RCC 7860 (cell line): ENCODE data around the gene NBEA.

Source experiments
- DNase-seq: peaks from one replicate; pipeline ENCODE4 v3.0.0-alpha.2; 2015; ENCODE audit warnings: low spot score
- FAIRE-seq: peaks from 2 replicates; lab custom pipeline; 2012; peaks lifted over from hg19 to GRCh38; lab: Jason Lieb, UNC

The NBEA gene

DNA sequence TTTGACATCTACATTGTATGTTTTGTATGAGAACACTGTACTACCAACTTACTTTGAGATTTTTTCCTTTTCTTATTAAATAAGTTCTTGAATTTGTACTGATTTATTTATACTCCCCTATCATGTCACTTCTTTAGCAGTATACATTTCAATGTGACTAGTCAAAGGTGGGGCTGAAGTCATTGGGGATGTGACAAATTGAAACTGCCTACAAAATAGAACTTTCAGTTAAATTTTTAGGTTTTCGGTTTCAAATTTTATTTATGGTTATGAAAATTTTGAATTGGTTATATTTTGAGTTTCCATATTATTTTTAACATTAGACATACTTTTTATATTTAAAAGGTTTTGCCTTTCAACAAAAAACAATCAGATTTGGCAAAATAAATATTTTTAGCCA lies 221.6 kb downstream of the NBEA start:
- DNase-seq, result no peak
- no peak for FAIRE-seq

DNA sequence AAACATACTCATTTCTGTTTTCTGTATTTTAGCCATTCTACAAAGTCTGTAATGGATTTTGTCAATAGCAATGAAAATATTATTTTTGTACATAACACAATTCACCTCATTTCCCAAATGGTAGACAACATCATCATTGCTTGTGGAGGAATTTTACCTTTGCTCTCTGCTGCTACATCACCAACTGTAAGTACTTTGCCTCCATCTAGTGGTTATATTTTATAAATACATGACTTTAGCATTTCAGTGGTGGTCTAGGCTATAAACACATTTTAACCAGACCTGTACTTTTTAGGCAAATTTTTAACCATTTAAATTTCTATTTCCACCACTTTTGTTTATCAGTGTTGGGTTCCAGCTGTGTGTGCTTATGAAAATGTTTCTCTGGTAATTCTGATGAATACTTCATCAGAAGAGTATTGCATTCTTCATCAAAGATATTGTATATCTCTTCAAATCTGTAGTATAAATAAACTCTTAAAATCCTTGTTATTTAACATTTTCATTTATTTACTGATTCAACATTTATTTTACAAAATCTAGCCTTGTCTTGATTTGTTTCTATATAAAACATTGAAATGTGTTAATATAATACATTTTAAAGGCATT lies 222.4 kb downstream of the NBEA start:
- FAIRE-seq (peak; percentile 78), DNase-seq (peak; percentile 56)

DNA sequence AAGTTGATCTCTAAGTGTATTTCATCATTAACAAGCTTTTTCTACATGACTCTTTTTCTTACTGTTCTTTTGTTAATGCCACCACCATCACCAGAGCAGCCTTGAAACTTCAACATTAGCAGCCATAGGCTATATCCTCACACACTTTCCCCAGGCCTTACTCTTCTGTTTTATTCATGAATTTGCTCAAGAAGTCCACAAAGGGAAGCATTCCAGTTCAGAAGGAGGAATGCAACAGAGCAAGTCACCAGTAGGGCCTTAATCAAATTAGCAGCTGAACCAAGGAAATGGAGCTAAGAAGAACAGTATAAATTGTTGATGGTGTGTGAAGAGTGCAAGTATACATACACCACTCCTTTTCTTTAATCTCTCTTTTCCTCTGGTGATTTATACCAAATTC lies 223.1 kb downstream of the NBEA start:
- DNase-seq (no peak), FAIRE-seq (no peak)

DNA sequence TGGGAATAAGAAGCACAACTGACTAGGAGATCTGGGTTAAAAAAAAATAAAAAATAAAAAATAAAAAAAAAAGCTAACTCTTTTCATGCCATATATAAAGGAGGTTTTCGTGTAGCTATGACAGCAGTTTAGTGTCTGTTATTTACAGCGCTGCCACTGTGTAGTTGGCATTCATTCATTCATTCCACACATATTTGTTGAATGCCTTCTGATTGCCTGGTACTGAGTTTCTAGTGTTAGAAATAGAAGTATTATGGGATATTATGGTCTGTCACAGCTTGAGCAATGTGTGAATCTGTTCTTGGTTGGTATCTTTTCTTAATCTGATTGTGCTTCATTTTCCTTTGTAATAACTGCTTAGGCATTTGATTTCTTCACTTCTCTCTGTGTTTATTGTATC lies 237.4 kb downstream of the NBEA start:
- DNase-seq, result no peak
- no peak for FAIRE-seq

DNA sequence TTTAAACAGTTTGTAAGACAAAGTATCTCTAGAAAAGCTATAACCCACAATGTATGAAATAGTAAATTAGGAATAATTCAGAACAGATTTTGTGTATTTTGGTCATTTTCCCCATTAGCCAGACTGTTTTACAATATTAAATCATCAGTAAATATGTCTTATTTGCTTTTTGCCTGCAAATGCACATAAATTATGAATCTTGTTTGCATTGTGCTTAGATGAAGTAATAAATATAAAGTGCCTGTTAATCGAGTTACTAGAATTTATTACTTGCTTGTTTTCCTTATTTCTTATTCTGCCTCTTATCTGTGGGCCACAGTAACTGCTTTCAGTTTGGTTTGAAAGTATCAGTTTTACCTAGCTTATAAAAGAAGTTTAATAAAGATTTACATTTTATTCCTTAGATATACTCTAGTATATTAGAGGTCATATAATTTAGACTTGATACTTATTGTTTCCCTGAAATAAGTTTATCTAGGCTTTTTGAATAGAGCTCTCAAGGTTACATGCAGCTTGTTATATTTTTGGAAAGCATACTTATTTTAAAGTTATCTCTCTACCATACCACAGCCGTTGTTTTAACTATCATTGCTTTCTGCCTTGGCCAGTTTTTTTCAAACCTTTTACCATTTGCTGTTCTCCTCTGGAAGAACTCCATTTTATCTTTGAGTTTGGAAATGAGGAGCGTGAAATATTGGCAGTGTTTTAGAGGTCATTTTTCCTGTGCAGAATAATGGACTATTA lies 238.0 kb downstream of the NBEA start:
- DNase-seq, result no peak
- FAIRE-seq, result no peak

DNA sequence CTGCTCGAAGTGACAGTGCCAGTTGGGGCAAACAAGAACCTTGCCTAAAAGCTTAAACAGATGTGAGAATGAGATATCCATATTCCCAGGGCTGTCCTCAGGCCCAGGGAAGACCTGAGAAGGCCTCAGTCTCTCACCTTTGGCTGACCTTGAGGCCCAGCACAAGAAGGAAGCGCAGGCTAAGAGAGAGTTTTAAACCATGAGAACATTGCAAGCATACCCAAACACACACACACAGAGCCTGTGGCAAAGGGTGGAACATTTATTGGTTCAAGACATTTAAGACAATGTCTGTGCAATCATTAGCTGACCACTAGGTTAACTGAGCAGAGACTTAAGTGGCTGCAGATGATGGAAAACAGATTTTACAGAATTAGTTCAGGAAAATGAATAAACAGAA lies 248.2 kb downstream of the NBEA start:
- no peak for DNase-seq
- no peak for FAIRE-seq

DNA sequence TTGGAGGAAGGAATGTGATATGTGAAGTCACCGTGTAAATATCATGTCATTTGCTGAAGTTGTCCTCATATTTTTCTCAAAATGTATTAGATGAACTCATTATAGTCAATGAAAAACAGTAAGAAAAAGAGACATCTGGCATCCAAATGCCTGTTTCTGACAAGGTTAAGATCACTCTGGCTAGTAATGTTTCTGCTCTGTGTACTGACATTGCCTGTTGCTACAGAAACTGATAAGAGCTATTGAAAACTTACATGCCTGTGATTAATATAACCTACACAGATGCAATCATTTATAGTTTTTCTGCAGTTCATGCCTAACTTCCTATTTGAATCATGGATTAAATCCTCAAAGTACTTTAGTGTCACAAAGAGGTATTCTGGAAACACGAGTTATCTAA lies 249.8 kb downstream of the NBEA start:
- DNase-seq, result no peak
- no peak for FAIRE-seq

DNA sequence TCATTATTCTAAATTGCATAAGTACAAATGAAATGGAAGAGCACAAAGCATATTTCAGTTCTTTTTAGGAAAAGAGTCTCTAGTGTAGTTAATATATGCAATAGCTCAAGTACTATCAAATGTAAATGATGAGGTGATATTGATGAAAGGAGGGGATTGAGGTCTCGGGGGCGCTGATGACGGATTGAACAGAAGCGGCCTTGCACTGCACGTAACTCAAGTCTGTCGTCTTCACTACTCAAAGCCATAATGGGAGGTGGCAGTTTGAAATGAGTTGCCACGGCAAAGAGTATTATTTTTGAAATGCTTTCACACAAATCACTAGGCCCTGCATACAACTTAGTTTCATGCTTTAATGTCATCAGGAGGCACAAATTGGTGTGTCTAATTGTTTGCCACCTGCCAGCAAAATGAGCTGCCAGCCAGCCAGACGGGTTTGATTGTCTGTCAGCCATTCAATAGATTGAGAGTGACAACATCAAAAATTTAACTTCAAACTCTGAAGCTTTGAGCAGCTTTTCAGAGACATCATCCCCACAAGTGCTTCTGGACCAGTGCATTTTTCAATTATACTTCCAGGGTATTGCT lies 256.6 kb downstream of the NBEA start:
- DNase-seq (no peak), FAIRE-seq (no peak)

DNA sequence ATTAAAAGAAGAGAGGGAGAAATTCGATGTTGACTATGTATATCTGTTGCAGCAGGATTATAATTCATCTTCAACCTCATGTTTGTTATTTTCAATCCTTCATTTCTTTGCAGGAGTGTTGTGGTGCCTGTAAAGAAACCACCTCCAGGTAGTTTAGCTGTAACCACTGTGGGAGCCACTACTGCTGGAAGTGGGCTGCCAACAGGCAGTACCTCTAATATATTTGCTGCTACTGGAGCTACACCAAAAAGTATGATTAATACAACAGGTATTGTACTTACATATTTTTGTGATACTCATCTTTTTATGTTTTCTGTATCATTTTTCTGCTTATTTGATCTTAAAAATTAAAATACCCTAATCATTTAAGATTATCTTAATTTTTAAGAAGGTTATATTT lies 266.5 kb downstream of the NBEA start:
- DNase-seq (no peak), FAIRE-seq (no peak)

DNA sequence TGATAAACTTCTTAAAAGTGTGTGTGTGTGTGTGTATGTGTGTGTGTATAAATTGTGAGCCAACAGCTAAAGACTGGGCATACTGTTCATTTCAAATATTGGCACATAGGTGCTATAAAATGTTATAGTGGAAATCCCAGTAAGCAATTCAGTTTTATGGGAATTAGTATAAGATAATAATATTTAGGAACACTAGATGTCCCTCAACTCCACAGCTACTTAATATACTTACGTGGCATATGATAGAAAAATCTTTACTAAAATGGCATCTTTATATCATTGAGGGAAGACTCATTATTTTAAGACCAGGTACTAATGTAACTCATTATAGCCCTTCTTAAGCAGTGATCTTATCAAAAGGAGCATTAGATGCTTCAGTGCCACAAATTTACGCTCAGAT lies 268.2 kb downstream of the NBEA start:
- no peak for FAIRE-seq
- no peak for DNase-seq

DNA sequence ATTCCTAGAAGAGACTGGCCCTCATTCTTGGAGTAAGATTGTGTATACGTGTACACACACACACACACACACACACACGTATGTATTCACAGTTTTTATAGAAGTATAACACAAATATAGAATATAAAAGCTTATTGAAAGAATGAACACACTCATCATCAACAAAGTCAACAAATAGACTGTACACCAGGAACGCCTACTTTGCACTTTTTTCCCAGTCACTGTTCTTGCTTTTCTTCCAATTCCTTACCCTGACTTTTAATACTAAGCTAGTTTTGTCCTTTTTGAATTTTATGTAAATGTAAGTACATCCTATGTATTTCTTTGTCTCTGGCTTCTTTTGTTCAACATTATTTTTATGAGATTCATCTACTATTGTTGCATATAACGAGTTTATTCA lies 269.9 kb downstream of the NBEA start:
- DNase-seq (no peak), FAIRE-seq (no peak)

DNA sequence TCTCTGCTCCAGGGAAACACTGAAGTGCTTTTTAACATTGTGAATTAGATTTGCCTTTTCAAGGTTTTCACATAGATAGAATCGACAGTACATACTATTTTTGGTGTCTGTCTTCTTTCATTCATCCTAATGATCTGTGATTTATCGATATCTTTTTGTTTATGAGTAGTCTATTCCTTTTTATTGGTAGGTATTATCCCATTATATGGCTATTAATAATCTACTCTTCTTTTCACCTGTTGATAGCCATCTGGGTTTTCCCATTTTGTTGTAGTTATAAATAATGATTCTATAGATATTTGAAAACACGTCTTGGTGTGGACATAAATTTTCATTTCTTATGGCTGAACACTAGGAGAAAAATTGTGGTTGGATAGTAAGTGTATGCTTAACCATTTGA lies 271.8 kb downstream of the NBEA start:
- FAIRE-seq, result no peak

DNA sequence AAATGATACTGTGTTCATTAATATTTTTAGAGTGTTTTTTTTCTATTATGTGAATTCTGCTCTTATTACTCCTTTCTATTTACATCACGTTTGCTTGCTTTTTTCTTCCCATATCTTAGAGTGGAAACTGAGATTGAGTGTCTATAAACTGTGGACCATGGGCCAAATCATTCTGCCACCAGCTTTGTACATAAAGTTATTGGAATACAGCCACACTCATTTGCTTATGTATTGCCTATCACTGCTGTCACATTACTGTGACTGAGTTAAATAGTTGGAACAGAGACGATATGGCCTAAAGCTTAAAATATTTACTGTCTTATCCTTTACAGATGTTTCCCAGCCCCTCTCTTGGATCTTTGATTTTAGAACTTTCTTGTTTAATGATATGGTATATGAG lies 274.1 kb downstream of the NBEA start:
- DNase-seq (no peak), FAIRE-seq (no peak)

More for the DNA sequence above, 271.8 kb downstream of the NBEA start:
- DNase-seq, result no peak

DNA sequence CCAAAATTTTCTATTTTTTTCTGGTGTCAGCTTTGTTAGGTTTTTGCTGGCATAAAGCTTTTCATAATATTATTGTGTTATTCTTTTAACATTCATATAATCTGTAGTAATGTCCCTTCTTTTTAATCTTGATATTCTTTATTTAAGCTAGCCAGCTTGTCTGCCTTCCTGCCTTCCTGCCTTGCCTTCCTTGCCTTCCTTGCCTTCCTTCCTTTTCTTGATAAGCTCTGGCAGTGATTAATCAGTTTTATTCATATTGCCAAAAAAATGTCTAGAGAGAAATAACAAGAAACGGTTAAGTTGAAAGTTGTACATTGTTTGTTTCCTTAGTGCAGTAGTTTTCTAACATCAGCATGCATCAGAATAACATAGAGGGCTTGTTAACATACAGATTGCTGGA lies 277.0 kb downstream of the NBEA start:
- no peak for FAIRE-seq
- DNase-seq, result no peak

DNA sequence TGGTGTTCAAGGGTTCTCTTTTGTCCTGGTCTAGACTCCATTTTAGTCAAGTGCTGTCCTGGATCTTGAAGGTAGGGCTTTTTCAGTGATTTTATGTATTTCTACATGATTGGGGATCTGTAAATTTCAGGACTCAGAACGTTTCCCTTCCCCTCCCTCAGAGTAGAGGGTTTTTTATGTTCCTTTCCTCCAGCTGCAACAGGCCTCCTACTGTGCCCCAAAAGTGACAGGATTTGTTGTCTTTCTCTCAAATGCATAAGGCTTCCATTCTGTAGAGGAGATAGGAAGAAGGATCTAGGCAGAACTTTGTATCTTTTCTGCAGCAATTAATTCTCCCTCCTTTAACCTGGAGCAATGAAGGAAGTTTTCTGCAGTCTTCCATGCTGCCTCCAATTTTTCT lies 283.1 kb downstream of the NBEA start:
- FAIRE-seq, result no peak
- no peak for DNase-seq

DNA sequence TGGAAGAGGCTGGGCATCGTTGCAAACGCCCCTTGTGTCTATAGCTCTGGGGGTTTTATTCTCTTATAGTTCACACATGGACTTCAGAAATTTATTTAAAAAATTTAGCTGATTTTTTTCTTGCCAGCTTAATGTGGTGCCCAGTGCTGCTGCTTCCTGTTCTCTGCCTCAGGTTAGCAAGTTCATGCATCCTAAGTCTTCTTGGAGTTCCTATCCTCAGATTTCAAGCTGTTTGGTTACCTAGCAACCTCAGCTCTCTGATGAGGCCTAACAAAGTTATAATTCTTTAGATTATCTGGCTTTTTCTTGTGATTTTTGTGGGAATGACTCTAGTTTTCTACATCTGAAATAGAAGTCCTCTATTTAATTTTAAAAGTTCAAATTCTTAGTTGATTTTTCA lies 283.5 kb downstream of the NBEA start:
- FAIRE-seq (no peak), DNase-seq (no peak)

DNA sequence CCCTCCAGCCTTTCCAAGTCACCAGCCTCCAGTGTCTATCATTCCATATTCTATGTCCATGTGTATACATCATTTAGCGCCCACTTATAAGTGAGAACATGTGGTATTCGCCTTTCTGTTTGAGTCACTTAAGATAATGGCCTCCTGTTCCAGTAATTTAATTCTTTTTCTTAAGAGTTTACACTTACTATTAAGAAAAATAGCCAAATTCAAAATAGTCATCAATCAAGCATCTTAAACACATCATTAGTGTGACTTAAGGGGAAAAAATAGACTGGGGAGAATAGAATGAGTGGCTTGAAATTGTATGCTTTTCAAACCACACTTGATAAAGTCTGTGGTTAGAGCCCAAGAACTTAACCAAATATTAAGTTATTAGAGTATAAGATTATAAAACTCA lies 286.5 kb downstream of the NBEA start:
- FAIRE-seq, result no peak
- DNase-seq, result no peak

DNA sequence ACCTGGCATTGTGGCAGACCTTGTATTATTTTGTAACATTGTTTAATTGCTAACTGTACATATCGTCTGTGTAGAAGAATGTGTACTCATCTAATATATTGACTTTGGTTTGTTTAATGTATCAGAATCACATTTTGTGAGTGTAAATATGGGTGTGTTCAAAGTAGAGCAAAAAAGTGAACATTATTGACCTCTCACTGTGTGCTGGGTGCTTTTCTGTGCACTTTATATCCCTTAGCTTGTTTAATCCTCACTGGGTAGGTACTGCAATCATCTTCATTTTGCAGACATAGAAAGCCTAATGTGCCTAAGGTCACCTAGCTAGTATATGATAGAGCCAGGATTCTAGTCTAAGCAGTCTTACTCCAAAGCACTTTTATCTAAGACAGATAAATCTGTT lies 289.4 kb downstream of the NBEA start:
- DNase-seq (no peak), FAIRE-seq (no peak)

DNA sequence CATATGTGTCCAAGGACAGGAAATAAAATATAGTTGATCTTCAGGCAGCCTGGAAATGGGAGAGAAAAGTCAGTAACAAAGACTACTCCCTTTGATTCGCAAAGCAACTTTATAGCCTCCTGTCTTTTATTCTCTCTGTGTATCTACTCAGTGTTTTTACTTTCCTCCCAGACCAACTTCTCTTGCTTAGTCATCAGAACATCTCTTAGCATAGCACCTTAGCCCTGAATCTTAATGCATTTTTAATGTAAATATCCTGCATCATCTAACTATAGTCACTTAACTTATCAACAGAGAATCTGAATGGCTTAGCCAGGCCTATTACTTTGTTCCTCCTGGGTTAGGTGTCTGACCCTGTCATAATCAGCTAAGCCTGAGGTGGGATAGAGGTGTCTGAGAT lies 296.2 kb downstream of the NBEA start:
- no peak for DNase-seq
- FAIRE-seq, result no peak

DNA sequence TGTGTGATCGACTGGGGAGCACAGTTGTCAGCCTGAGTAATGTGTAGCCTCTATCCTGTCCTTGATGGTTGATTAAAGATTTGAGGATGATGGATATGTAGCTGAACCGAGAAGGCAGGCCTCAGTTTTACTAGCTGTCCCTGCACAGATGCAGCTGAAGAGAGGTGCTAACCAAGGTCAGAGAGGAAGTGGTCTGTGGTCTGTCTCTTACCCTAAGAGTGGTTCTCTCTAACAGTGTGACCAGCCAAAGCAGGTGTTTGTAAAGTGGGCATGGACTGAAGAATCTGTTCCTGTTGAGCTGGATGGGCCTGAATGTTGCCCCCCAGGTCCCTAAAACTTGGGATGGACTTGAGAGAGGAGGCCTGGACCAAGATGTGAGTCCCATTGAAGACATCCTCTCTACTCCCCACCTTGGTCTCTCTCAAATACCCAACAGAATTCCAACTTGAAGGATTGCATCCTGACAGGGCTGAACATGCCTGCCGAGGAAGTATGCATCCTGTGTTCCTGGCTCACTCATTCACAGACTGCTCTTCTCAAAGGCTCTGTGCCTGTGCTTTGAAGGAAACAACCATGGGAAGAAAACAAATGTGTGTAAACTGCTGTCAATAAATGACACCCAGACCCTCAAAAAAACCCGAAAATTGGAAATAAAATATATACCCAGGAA lies 310.6 kb downstream of the NBEA start:
- DNase-seq (no peak), FAIRE-seq (no peak)

DNA sequence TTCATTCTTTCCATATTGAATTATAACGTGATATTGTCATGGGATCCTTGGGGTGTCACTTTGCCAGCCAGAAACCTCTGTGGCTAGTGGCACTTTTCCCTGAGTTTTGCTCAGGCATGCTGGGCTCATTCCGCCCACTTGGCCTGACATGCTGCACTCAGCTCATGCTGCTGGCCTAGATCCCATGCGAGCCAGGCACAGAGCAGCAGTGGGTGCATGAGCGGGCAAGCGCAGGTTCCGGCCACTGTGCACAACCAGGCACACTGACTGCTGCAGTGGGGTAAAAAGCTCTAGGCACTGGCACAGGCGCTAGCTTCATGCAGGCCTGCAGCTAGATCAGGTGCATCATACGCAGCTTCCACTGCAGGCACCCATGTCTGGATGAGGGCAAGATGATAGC lies 313.2 kb downstream of the NBEA start:
- no peak for FAIRE-seq
- no peak for DNase-seq
